HCT116 (cell line): ENCODE results near the gene TEX47. TPM values are rescaled to one million over a fixed set of nuclear protein-coding genes. Genes with fewer than 3 reads are reported as not detected.

Experiments
- ATAC-seq: fragments of 200-7000 bp; cut with Tn5 transposase; 2 replicates; pipeline ENCODE4 v1.9.1; 2020; ENCODE audit warnings: mild to moderate bottlenecking, moderate library complexity
- BruUV-seq: library from RNA; stranded (reverse); fragments of 400-500 nt; replicated peaks from 2 replicates; lab custom pipeline; 2021; lab: Mats Ljungman, UMichigan
- CTCF ChIA-PET: fragments of 300-600 bp; sonication (Branson Sonifier 250); formaldehyde crosslinking; loops from one replicate; lab custom pipeline; 2021; ENCODE audit warnings: antibody characterized with exemption; lab: Charles Lee
- POLR2A ChIA-PET: fragments of 300-600, 350-600 bp; sonication (Branson Sonifier 250); formaldehyde crosslinking; loops from one replicate; lab custom pipeline; 2021; ENCODE audit warnings: antibody characterized with exemption; lab: Charles Lee
- RAD21 ChIA-PET, 2 experiments: fragments of 300-600 bp; sonication (Branson Sonifier 250); formaldehyde crosslinking; loops; one replicate each; lab custom pipeline; 2023; ENCODE audit warnings: low total read pairs in 2 of 2; ENCODE audit not compliant: uncharacterized antibody in 2 of 2, unreplicated experiment in 2 of 2, low non-redundant PET in 1 of 2; lab: Charles Lee
- DNase-seq: peaks from one replicate; pipeline ENCODE4 v3.0.0-alpha.2; 2010; ENCODE audit warnings: low read depth, low spot score
- H2AFZ ChIP-seq: fragments of 200-600 bp; shearing (Covaris generic), sonication (generic); 2 replicates; pipeline ENCODE4 v1.6.1; 2017; ENCODE audit warnings: low read depth, mixed run types, mixed read lengths, antibody characterized with exemption, low read length; ENCODE audit not compliant: poor library complexity, severe bottlenecking
- H3K27ac ChIP-seq: 2 replicates; pipeline ENCODE4 v1.5.1; 2012; ENCODE audit warnings: low read depth, low read length
- H3K27me3 ChIP-seq: fragments of 200-600 bp; sonication (generic); 2 replicates; pipeline ENCODE4 v1.6.1; 2016; ENCODE audit warnings: mixed run types, low read length, mixed read lengths; ENCODE audit not compliant: insufficient read depth
- H3K36me3 ChIP-seq, 2 experiments: fragments of 200-500 bp in 1 of 2; fragments of 200-600 bp in 1 of 2; sonication (Bioruptor generic) in 1 of 2; sonication (generic) in 1 of 2; 2 replicates each; pipeline versions ENCODE4 v1.5.1 to v1.6.1; 2014 to 2016; ENCODE audit warnings: low read length in 2 of 2, inconsistent platforms in 1 of 2, mixed read lengths in 1 of 2, mixed run types in 1 of 2; ENCODE audit not compliant: insufficient read depth in 2 of 2, control insufficient read depth in 1 of 2
- H3K4me1 ChIP-seq, 2 experiments: fragments of 200-600 bp in 1 of 2; sonication (generic) in 1 of 2; 2 replicates each; pipeline versions ENCODE4 v1.5.1 to v1.6.1; 2012 to 2017; ENCODE audit warnings: low read length in 2 of 2, inconsistent platforms in 1 of 2, mild to moderate bottlenecking in 1 of 2, mixed read lengths in 1 of 2, mixed run types in 1 of 2, moderate library complexity in 1 of 2; ENCODE audit not compliant: insufficient read depth in 2 of 2, control insufficient read depth in 1 of 2
- H3K4me2 ChIP-seq: fragments of 200-600 bp; sonication (generic); 2 replicates; pipeline ENCODE4 v1.6.1; 2017; ENCODE audit warnings: mixed run types, low read length, mixed read lengths
- H3K4me3 ChIP-seq, 2 experiments: fragments of 200-600 bp in 1 of 2; sonication (generic) in 1 of 2; replicated peaks in 1 of 2; 2 replicates each; pipeline ENCODE4 v1.5.1; 2011 to 2016; ENCODE audit warnings: low read length in 2 of 2, control low read depth in 1 of 2, low read depth in 1 of 2, mild to moderate bottlenecking in 1 of 2, mixed read lengths in 1 of 2, mixed run types in 1 of 2
- H3K79me2 ChIP-seq: fragments of 200-600 bp; sonication (generic); 2 replicates; pipeline ENCODE4 v1.6.1; 2017; ENCODE audit warnings: mild to moderate bottlenecking, mixed run types, low read length, moderate library complexity, mixed read lengths; ENCODE audit not compliant: insufficient read depth
- H3K9ac ChIP-seq: fragments of 200-600 bp; sonication (generic); 2 replicates; pipeline ENCODE4 v1.6.1; 2016; ENCODE audit warnings: low read length, mixed read lengths
- H3K9me2 ChIP-seq: fragments of 200-600 bp; sonication (generic), shearing (Covaris generic); 2 replicates; pipeline ENCODE4 v1.6.1; 2017; ENCODE audit warnings: mixed run types, mild to moderate bottlenecking, moderate library complexity; ENCODE audit not compliant: insufficient read depth
- H3K9me3 ChIP-seq, 2 experiments: fragments of 200-500 bp in 1 of 2; fragments of 200-600 bp in 1 of 2; sonication (Bioruptor generic) in 1 of 2; sonication (generic) in 1 of 2; 2 replicates each; pipeline ENCODE4 v1.6.1; 2014 to 2017; ENCODE audit warnings: low read length in 2 of 2, mixed read lengths in 2 of 2, inconsistent platforms in 1 of 2, low read depth in 1 of 2, mild to moderate bottlenecking in 1 of 2, mixed run types in 1 of 2, moderate library complexity in 1 of 2; ENCODE audit not compliant: control insufficient read depth in 1 of 2, insufficient read depth in 1 of 2
- H4K20me1 ChIP-seq: fragments of 200-600 bp; sonication (generic), shearing (Covaris generic); 2 replicates; pipeline ENCODE4 v1.6.1; 2017; ENCODE audit warnings: mixed run types, mild to moderate bottlenecking, moderate library complexity; ENCODE audit not compliant: insufficient read depth
- CBX3 ChIP-seq: IDR thresholded peaks from 2 replicates; pipeline ENCODE4 v1.6.1; 2012; ENCODE audit warnings: low read depth
- EGR1 ChIP-seq: IDR thresholded peaks from 2 replicates; pipeline ENCODE4 v1.6.1; 2012; ENCODE audit warnings: low read depth
- ELF1 ChIP-seq: IDR thresholded peaks from 2 replicates; pipeline ENCODE4 v1.6.1; 2012; ENCODE audit warnings: low read depth, borderline replicate concordance
- EZH2phosphoT487 ChIP-seq: fragments of 200-600 bp; IDR thresholded peaks from 2 replicates; pipeline ENCODE4 v1.6.1; 2018; ENCODE audit warnings: antibody characterized with exemption, borderline replicate concordance
- FOSL1 ChIP-seq: IDR thresholded peaks from 2 replicates; pipeline ENCODE4 v1.6.1; 2012; ENCODE audit warnings: low read depth
- JUND ChIP-seq: IDR thresholded peaks from 2 replicates; pipeline ENCODE4 v1.6.1; 2012
- POLR2A ChIP-seq: IDR thresholded peaks from 2 replicates; pipeline ENCODE4 v1.7.0; 2011; ENCODE audit warnings: borderline replicate concordance; ENCODE audit not compliant: insufficient read depth, insufficient read length; ENCODE audit errors: extremely low read depth
- POLR2AphosphoS5 ChIP-seq: IDR thresholded peaks from 2 replicates; pipeline ENCODE4 v1.6.1; 2011; ENCODE audit warnings: mild to moderate bottlenecking, low read depth, low read length, moderate library complexity
- SIN3A ChIP-seq: IDR thresholded peaks from 2 replicates; pipeline ENCODE4 v1.6.1; 2012; ENCODE audit warnings: low read depth
- SRF ChIP-seq: IDR thresholded peaks from 2 replicates; pipeline ENCODE4 v1.6.1; 2012; ENCODE audit warnings: low read depth
- TCF7L2 ChIP-seq: IDR thresholded peaks from 2 replicates; pipeline ENCODE4 v1.7.0; 2011; ENCODE audit warnings: borderline replicate concordance, inconsistent platforms; ENCODE audit not compliant: insufficient read depth, insufficient read length; ENCODE audit errors: extremely low read depth
- YY1 ChIP-seq: IDR thresholded peaks from 2 replicates; pipeline ENCODE4 v1.6.1; 2011; ENCODE audit warnings: low read length, low read depth, moderate library complexity, mild to moderate bottlenecking; ENCODE audit not compliant: insufficient replicate concordance; ENCODE audit errors: extremely low read depth
- ZFX ChIP-seq: fragments of 450-650 bp; IDR thresholded peaks from 2 replicates; pipeline ENCODE4 v1.6.1; 2017
- ZNF274 ChIP-seq: fragments of 200-500 bp; sonication (Bioruptor generic); IDR thresholded peaks from 2 replicates; pipeline ENCODE4 v1.6.1; 2014; ENCODE audit warnings: mild to moderate bottlenecking, low read depth, low read length, inconsistent platforms
- intact Hi-C: fragments of 100-400 bp; cut with micrococcal nuclease; formaldehyde crosslinking; loops from 2 replicates; pipeline ENCODE4 v1.10.0; 2022
- total RNA-seq: library from RNA; stranded (reverse); gene quantifications from one replicate; pipeline ENCODE4 v1.2.1, GENCODE V29; 2021; ENCODE audit not compliant: unreplicated experiment
- TF ChIP-seq, protein P1 (sequence below): IDR thresholded peaks from 2 replicates; pipeline ENCODE4 v1.6.1; 2012
- TF ChIP-seq, protein P2 (sequence below): IDR thresholded peaks from 2 replicates; pipeline ENCODE4 v1.6.1; 2012; ENCODE audit warnings: low read depth
- TF ChIP-seq, protein P3 (sequence below): IDR thresholded peaks from 2 replicates; pipeline ENCODE4 v1.6.1; 2012

The TEX47 gene
- total RNA-seq, 1 experiment from 2014 or later = not detected

DNA sequence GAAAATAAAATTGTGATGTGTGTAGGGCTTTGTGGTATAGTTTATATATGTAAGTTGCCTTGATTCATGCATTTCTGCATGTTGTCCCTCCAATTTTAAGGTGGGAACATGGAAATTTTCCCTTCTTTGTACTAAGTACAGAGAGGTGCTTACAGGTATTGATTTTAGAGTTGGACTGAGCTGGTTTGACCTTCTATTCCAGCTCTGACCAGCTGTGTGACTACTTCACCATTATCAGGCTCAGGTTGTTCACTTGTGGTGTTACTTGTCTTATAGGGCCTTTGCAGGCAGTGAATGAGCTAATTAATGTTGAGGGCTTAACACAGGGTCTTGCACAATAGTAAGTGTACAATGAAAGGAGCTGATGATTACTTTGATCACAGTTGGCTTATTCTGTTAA lies 19.7 kb downstream of the TEX47 start:
- DNase-seq (no peak), ATAC-seq (no peak)
- CTCF ChIA-PET = no interaction called here
- Histone ChIP-seq H3K4me3 (no peak overlapping the region), H3K36me3 (no peaks in the 10 kb centered on the region), H3K79me2 (no peaks in the 10 kb centered on the region), H3K4me1 (no peaks in the 10 kb centered on the region), H3K9me3 (no peaks in the 10 kb centered on the region), H2AFZ (no peak overlapping the region), H4K20me1 (no peaks in the 10 kb centered on the region), H3K27ac (no peak overlapping the region), H3K4me2 (no peak overlapping the region), H3K9ac (no peak overlapping the region), H3K27me3 (no peaks in the 10 kb centered on the region), H3K9me2 (no peaks in the 10 kb centered on the region)
- RAD21 ChIA-PET = no interaction called here
- TF ChIP-seq JUND (no peak), ELF1 (no peak), POLR2AphosphoS5 (no peak), SIN3A (no peak), ZFX (no peak), ZNF274 (no peak), EZH2phosphoT487 (no peak), FOSL1 (no peak), SRF (no peak), TCF7L2 (no peak), EGR1 (no peak), CBX3 (no peak), POLR2A (no peak), YY1 (no peak)
- TF ChIP-seq, protein P1, sequence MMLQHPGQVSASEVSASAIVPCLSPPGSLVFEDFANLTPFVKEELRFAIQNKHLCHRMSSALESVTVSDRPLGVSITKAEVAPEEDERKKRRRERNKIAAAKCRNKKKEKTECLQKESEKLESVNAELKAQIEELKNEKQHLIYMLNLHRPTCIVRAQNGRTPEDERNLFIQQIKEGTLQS = no peak
- TF ChIP-seq, protein P2, sequence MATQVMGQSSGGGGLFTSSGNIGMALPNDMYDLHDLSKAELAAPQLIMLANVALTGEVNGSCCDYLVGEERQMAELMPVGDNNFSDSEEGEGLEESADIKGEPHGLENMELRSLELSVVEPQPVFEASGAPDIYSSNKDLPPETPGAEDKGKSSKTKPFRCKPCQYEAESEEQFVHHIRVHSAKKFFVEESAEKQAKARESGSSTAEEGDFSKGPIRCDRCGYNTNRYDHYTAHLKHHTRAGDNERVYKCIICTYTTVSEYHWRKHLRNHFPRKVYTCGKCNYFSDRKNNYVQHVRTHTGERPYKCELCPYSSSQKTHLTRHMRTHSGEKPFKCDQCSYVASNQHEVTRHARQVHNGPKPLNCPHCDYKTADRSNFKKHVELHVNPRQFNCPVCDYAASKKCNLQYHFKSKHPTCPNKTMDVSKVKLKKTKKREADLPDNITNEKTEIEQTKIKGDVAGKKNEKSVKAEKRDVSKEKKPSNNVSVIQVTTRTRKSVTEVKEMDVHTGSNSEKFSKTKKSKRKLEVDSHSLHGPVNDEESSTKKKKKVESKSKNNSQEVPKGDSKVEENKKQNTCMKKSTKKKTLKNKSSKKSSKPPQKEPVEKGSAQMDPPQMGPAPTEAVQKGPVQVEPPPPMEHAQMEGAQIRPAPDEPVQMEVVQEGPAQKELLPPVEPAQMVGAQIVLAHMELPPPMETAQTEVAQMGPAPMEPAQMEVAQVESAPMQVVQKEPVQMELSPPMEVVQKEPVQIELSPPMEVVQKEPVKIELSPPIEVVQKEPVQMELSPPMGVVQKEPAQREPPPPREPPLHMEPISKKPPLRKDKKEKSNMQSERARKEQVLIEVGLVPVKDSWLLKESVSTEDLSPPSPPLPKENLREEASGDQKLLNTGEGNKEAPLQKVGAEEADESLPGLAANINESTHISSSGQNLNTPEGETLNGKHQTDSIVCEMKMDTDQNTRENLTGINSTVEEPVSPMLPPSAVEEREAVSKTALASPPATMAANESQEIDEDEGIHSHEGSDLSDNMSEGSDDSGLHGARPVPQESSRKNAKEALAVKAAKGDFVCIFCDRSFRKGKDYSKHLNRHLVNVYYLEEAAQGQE = no peak
- TF ChIP-seq, protein P3, sequence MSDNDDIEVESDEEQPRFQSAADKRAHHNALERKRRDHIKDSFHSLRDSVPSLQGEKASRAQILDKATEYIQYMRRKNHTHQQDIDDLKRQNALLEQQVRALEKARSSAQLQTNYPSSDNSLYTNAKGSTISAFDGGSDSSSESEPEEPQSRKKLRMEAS = no peak
- intact Hi-C loops = no loop called here
- no TSS peak for BruUV-seq
- POLR2A ChIA-PET = no interaction called here
